AG10803 (cell line): Measurements from ENCODE around the gene GNA15.
"Not testable (repeated sequence)": the region's sequence is repeated elsewhere in the genome, so short reads cannot be mapped to it uniquely, and the experiment has no call there.

Experiments
- DNase-seq: peaks from one replicate; pipeline ENCODE4 v3.0.0; 2010; ENCODE audit warnings: low read depth
- H3K4me3 ChIP-seq: 2 replicates; pipeline ENCODE4 v1.5.1; 2011; ENCODE audit warnings: mild to moderate bottlenecking, low read length, control low read depth
- CTCF ChIP-seq: conservative IDR thresholded peaks from 2 replicates; pipeline ENCODE4 v1.5.1; 2011; ENCODE audit warnings: mild to moderate bottlenecking, low read length, control low read depth, inconsistent platforms

GNA15 gene

GRCh38 chr19:3190921-3191805 lies 55.3 kb downstream of the GNA15 start:
- H3K4me3 ChIP-seq, result no peak overlapping the region
- no peak for TF ChIP-seq CTCF
- no peak for DNase-seq

- not testable (repeated sequence) for H3K4me3 ChIP-seq, DNase-seq
Measured at GRCh38 chr19:3191806-3192104, 55.9 kb downstream of the GNA15 start.

- no peak for TF ChIP-seq CTCF
Measured at GRCh38 chr19:3192228-3192635, 56.4 kb downstream of the GNA15 start.

GRCh38 chr19:3192684-3193083 lies 56.9 kb downstream of the GNA15 start:
- no peak overlapping the region for H3K4me3 ChIP-seq
- DNase-seq, result no peak
- TF ChIP-seq CTCF, result no peak

More at GRCh38 chr19:3192228-3192635, 56.4 kb downstream of the GNA15 start:
- DNase-seq, result no peak
- H3K4me3 ChIP-seq, result no peak overlapping the region

GRCh38 chr19:3193256-3194105 lies 57.6 kb downstream of the GNA15 start:
- no peak for DNase-seq
- no peak for TF ChIP-seq CTCF
- no peak overlapping the region for H3K4me3 ChIP-seq

- H3K4me3 ChIP-seq, result no peak overlapping the region
- DNase-seq, result no peak
- no peak for TF ChIP-seq CTCF
Measured at GRCh38 chr19:3194106-3195087, 58.6 kb downstream of the GNA15 start.
